NT2/D1 (cell line): ENCODE data around the gene GUCY1A1.

Experiments used
- YY1 ChIP-seq: IDR thresholded peaks from 2 replicates; pipeline ENCODE4 v1.6.1; 2011; ENCODE audit not compliant: insufficient read length, insufficient read depth
- ZNF274 ChIP-seq: IDR thresholded peaks from 2 replicates; pipeline ENCODE4 v1.6.1; 2011; ENCODE audit warnings: mild to moderate bottlenecking, low read depth, low read length

DNA sequence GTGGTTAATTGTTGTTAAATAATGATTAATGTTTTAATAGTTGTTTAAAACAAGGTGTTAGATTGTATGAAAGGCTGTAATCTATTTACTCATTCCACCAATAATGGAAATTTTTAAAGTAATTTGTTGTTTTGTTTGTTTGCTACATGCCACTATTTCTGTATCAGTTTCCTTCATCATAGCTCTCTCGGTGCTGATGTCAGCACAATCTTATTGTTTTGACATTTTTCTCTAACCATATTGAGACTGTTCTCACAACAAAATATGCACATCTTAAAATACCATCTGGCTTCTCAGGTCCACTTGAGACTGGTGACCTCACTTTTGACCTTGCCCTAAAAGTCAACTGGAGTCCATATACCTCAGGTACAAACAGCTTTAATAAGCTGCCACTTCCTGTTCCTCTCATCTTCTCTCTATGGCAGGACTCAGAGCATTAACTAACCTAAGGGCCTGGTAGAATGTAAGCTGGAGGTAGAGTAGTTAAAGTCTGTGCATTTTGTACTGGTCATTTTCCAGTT, 91.2 kb downstream of the GUCY1A1 start:
- no peak for TF ChIP-seq YY1
- no peak for TF ChIP-seq ZNF274
